ENCODE data around the gene QSOX2. TPM values are rescaled to one million over a fixed set of nuclear protein-coding genes. Genes with fewer than 3 reads are reported as not detected.

The QSOX2 gene
- total and polyA plus RNA-seq, 2 experiments from 2014 or later, result 9.2 to 29.2 TPM

DNA sequence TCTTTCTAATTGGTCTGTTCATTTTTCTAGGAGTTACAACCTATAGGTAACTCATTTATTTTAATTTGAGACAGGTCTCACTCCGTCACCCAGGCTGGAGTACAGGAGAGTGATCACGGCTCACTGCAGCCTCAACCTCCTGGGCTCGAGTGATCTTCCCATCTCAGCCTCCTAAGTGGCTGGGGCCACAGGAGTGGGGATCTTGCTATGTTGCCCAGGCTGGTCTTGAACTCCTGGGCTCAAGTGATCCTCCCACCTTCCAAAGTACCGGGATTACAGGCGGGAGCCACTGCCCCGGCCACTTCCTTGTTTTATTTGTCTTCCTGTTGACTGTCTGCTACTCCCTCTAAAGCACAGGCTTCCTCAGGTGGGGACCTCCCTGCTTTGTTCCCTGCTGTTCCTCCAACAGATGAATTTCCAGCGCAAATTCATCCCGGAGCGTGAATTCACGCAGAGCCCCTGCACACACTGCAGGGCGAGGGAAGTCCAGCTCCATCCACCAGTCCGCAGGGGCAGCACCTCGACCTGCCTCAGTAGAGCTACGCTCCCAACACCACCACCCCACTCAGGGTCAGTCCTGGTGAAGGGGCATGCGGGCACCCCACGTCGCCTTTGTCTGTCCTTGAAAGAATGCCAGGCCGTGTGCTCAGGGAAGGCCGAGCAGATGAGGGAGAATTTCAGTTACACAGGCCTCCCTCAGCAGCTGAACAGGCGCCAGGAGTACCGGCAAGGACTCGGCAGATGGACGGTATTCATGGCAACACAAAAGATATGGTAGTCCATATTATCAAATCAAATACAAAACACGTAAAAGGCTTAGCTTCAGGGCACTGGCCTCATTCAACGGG lies 6.3 kb downstream of the QSOX2 start:
- DNase-seq (ENCODE audit: low spot score) (no peak), ATAC-seq (no peak)
- H3K4me3 ChIP-seq, result no peak overlapping the region
- Mint-ChIP-seq H3K36me3 (ENCODE audit: low read depth) (peaks cover 3% of the 10 kb centered on the region; the same call in 2 of the 3 replicates), H3K4me3 (no peak overlapping the region), H3K4me1 (peaks cover 25% of the 10 kb centered on the region), H3K27me3 (ENCODE audit: insufficient read depth, low read depth, poor library complexity) (peaks cover 13% of the 10 kb centered on the region), H3K9me3 (no peaks in the 10 kb centered on the region), H3K27ac (no peak overlapping the region)
- H3K36me3 ChIP-seq (ENCODE audit: insufficient read depth), result no peaks in the 10 kb centered on the region
- H3K9me2 ChIP-seq (ENCODE audit: insufficient read depth), result no peaks in the 10 kb centered on the region
- H4K20me1 ChIP-seq (replicated peaks; ENCODE audit: insufficient read depth), result peaks cover 48% of the 10 kb centered on the region
- no peak overlapping the region for H3K4me2 ChIP-seq
- peaks cover 16% of the 10 kb centered on the region for H3K4me1 ChIP-seq (ENCODE audit: insufficient read depth)
- H3K79me2 ChIP-seq (replicated peaks; ENCODE audit: insufficient read depth), result peaks cover 83% of the 10 kb centered on the region
- TF ChIP-seq, protein P1, sequence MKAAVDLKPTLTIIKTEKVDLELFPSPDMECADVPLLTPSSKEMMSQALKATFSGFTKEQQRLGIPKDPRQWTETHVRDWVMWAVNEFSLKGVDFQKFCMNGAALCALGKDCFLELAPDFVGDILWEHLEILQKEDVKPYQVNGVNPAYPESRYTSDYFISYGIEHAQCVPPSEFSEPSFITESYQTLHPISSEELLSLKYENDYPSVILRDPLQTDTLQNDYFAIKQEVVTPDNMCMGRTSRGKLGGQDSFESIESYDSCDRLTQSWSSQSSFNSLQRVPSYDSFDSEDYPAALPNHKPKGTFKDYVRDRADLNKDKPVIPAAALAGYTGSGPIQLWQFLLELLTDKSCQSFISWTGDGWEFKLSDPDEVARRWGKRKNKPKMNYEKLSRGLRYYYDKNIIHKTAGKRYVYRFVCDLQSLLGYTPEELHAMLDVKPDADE (IDR thresholded peaks at IDR 0.05), result no peak
- TF ChIP-seq, protein P2, sequence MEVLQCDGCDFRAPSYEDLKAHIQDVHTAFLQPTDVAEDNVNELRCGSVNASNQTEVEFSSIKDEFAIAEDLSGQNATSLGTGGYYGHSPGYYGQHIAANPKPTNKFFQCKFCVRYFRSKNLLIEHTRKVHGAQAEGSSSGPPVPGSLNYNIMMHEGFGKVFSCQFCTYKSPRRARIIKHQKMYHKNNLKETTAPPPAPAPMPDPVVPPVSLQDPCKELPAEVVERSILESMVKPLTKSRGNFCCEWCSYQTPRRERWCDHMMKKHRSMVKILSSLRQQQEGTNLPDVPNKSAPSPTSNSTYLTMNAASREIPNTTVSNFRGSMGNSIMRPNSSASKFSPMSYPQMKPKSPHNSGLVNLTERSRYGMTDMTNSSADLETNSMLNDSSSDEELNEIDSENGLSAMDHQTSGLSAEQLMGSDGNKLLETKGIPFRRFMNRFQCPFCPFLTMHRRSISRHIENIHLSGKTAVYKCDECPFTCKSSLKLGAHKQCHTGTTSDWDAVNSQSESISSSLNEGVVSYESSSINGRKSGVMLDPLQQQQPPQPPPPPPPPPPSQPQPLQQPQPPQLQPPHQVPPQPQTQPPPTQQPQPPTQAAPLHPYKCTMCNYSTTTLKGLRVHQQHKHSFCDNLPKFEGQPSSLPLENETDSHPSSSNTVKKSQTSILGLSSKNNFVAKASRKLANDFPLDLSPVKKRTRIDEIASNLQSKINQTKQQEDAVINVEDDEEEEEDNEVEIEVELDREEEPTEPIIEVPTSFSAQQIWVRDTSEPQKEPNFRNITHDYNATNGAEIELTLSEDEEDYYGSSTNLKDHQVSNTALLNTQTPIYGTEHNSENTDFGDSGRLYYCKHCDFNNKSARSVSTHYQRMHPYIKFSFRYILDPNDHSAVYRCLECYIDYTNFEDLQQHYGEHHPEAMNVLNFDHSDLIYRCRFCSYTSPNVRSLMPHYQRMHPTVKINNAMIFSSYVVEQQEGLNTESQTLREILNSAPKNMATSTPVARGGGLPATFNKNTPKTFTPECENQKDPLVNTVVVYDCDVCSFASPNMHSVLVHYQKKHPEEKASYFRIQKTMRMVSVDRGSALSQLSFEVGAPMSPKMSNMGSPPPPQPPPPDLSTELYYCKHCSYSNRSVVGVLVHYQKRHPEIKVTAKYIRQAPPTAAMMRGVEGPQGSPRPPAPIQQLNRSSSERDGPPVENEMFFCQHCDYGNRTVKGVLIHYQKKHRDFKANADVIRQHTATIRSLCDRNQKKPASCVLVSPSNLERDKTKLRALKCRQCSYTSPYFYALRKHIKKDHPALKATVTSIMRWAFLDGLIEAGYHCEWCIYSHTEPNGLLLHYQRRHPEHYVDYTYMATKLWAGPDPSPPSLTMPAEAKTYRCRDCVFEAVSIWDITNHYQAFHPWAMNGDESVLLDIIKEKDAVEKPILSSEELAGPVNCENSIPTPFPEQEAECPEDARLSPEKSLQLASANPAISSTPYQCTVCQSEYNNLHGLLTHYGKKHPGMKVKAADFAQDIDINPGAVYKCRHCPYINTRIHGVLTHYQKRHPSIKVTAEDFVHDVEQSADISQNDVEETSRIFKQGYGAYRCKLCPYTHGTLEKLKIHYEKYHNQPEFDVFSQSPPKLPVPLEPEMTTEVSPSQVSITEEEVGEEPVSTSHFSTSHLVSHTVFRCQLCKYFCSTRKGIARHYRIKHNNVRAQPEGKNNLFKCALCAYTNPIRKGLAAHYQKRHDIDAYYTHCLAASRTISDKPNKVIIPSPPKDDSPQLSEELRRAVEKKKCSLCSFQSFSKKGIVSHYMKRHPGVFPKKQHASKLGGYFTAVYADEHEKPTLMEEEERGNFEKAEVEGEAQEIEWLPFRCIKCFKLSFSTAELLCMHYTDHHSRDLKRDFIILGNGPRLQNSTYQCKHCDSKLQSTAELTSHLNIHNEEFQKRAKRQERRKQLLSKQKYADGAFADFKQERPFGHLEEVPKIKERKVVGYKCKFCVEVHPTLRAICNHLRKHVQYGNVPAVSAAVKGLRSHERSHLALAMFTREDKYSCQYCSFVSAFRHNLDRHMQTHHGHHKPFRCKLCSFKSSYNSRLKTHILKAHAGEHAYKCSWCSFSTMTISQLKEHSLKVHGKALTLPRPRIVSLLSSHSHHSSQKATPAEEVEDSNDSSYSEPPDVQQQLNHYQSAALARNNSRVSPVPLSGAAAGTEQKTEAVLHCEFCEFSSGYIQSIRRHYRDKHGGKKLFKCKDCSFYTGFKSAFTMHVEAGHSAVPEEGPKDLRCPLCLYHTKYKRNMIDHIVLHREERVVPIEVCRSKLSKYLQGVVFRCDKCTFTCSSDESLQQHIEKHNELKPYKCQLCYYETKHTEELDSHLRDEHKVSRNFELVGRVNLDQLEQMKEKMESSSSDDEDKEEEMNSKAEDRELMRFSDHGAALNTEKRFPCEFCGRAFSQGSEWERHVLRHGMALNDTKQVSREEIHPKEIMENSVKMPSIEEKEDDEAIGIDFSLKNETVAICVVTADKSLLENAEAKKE (CRISPR knock-in tag; IDR thresholded peaks at IDR 0.05), result no peak
- TF ChIP-seq JUNB (IDR thresholded peaks at IDR 0.05; ENCODE audit: unreplicated experiment) (no peak), EZH2 (IDR thresholded peaks at IDR 0.05; ENCODE audit: low read depth, unreplicated experiment) (no peak), ZNF331 (CRISPR knock-in tag; IDR thresholded peaks at IDR 0.05; ENCODE audit: low read depth) (no peak), EZH2phosphoT487 (IDR thresholded peaks at IDR 0.05; ENCODE audit: unreplicated experiment) (no peak), CREB1 (CRISPR knock-in tag; IDR thresholded peaks at IDR 0.05; ENCODE audit: low read depth) (no peak), ZNF114 (CRISPR knock-in tag; IDR thresholded peaks at IDR 0.05) (no peak)
- no peak overlapping the region for H2AFZ ChIP-seq
- no peaks in the 10 kb centered on the region for H3K27me3 ChIP-seq (ENCODE audit: insufficient read depth)
- 0 out of 2 replicates have a peak, but pooled peaks cover 2% of the 10 kb centered on the region for H3F3A ChIP-seq (replicated peaks; ENCODE audit: low read depth)
- no peak overlapping the region for H3K27ac ChIP-seq (ENCODE audit: low read depth)
